Panc1 (cell line): ENCODE measurements around the gene GNAI3.

Experiments used
- CTCF ChIP-seq: fragments of 450-650 bp; IDR thresholded peaks from 2 replicates; pipeline ENCODE4 v1.5.1; 2017; ENCODE audit warnings: mild to moderate bottlenecking
- POLR2AphosphoS5 ChIP-seq: IDR thresholded peaks from 2 replicates; pipeline ENCODE4 v1.6.1; 2012; ENCODE audit warnings: mild to moderate bottlenecking, low read depth, low read length, moderate library complexity
- TCF7L2 ChIP-seq: IDR thresholded peaks from 2 replicates; pipeline ENCODE4 v1.6.1; 2011; ENCODE audit warnings: mild to moderate bottlenecking, low read depth, low read length, inconsistent platforms

GRCh38 chr1:109640285-109640865 lies 92.0 kb downstream of the GNAI3 start:
- TF ChIP-seq CTCF (peak; percentile 91), POLR2AphosphoS5 (no peak), TCF7L2 (no peak)
